GM10266 (cell line): ENCODE data around the gene FAM50B.

Experiments
- DNase-seq: peaks from one replicate; pipeline ENCODE4 v3.0.0; 2012; ENCODE audit errors: extremely low spot score
- CTCF ChIP-seq: IDR thresholded peaks from 2 replicates; pipeline ENCODE4 v1.5.1; 2012; ENCODE audit warnings: mild to moderate bottlenecking, low read depth; ENCODE audit not compliant: control insufficient read depth, insufficient read depth; ENCODE audit errors: missing control alignments

Gene FAM50B

GRCh38 chr6:3868544-3868943, 19.4 kb downstream of the FAM50B start:
- no peak for TF ChIP-seq CTCF
- no peak for DNase-seq

GRCh38 chr6:3869284-3869631, 20.1 kb downstream of the FAM50B start:
- no peak for DNase-seq
- TF ChIP-seq CTCF = no peak

- no peak for TF ChIP-seq CTCF
- no peak for DNase-seq
These were observed 20.7 kb downstream of the FAM50B start for GRCh38 chr6:3869632-3870527.

GRCh38 chr6:3870528-3870925, 21.4 kb downstream of the FAM50B start:
- TF ChIP-seq CTCF = no peak
- DNase-seq = no peak

- DNase-seq = no peak
- TF ChIP-seq CTCF = no peak
These were observed 22.3 kb downstream of the FAM50B start for GRCh38 chr6:3871515-3871914.

GRCh38 chr6:3871939-3872338, 22.8 kb downstream of the FAM50B start:
- DNase-seq = no peak

More at GRCh38 chr6:3871939-3872338, 22.8 kb downstream of the FAM50B start:
- TF ChIP-seq CTCF = no peak
